Measurements from ENCODE around the gene PPP1R9A. TPM values are rescaled to one million over a fixed set of nuclear protein-coding genes. Genes with fewer than 3 reads are reported as not detected.

Gene PPP1R9A
- total RNA-seq, 3 donors from 2014 or later = 0.08 to 0.35 (median 0.16) TPM

DNA sequence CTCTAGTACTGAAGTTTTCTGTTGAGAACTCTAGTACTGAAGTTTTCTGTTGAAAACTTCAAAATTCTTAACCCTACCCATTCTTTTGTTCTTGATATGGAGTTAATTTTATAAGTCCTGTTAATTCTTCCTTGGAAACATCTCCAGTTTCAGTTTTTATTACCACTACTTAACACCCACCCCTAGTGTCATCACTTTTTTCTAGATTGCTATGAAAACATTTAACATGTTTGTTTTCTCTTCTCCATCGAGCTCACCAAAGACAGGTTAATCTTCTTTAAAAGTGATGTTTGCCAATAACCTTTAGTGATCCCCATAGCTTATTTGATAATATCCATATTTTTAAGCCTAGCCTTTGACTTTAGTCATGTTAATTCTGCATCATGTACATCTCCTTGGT, 147.9 kb downstream of the PPP1R9A start:
- no peak for ATAC-seq
- no peak for DNase-seq
- no peaks in the 10 kb centered on the region for H3K27me3 Mint-ChIP-seq (ENCODE audit: low read depth)
- no peaks in the 10 kb centered on the region for H3K9me3 Mint-ChIP-seq
- H3K4me3 Mint-ChIP-seq = no peak overlapping the region
- H3K4me1 Mint-ChIP-seq (ENCODE audit: low read depth) = no peaks in the 10 kb centered on the region
- no peaks in the 10 kb centered on the region for H3K36me3 Mint-ChIP-seq (ENCODE audit: insufficient read depth)

DNA sequence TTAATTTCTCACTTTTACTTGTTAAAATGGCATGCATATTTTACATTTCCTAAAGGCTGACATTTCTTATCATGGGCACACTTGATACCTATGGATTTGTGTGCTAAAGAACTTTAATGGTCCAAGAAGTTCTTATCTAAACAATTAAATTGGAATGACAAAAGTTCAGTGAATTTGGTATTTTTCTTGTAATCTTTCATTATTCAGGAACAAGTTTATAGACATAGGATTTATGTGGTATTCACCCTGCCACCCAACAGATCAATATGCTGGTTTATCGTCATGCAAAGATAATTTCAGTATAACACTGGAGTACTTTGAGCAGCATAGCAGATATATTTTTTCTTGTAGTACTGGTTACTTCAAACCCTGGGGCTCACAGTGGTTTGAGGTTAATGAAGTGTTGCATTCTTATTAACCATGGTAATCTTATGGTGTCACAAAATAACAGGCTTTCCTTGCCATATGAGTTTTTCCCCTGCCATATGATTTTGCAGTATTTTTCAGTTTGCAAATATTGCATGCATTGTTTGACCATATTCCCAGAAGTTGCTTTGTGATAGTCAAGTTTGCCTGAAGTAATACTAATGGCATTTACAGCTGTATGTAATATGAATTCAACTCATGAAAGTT, 148.8 kb downstream of the PPP1R9A start:
- H3K9me3 Mint-ChIP-seq = no peaks in the 10 kb centered on the region
- ATAC-seq (no peak), DNase-seq (no peak)
- H3K27me3 Mint-ChIP-seq (ENCODE audit: low read depth) = no peaks in the 10 kb centered on the region
- H3K4me3 Mint-ChIP-seq = no peak overlapping the region
- no peaks in the 10 kb centered on the region for H3K36me3 Mint-ChIP-seq (ENCODE audit: insufficient read depth)
- no peaks in the 10 kb centered on the region for H3K4me1 Mint-ChIP-seq (ENCODE audit: low read depth)

GRCh38 chr7:95056901-95057300, 149.5 kb downstream of the PPP1R9A start:
- DNase-seq (no peak), ATAC-seq (no peak)
- Mint-ChIP-seq H3K9me3 (no peaks in the 10 kb centered on the region), H3K36me3 (ENCODE audit: insufficient read depth) (no peaks in the 10 kb centered on the region), H3K4me3 (no peak overlapping the region), H3K27me3 (ENCODE audit: low read depth) (no peaks in the 10 kb centered on the region), H3K4me1 (ENCODE audit: low read depth) (no peaks in the 10 kb centered on the region)

- DNase-seq (no peak), ATAC-seq (no peak)
- no peak overlapping the region for H3K4me3 Mint-ChIP-seq
- no peaks in the 10 kb centered on the region for H3K4me1 Mint-ChIP-seq (ENCODE audit: low read depth)
- H3K36me3 Mint-ChIP-seq (ENCODE audit: insufficient read depth) = no peaks in the 10 kb centered on the region
- H3K9me3 Mint-ChIP-seq = no peaks in the 10 kb centered on the region
- no peaks in the 10 kb centered on the region for H3K27me3 Mint-ChIP-seq (ENCODE audit: low read depth)
Measured at GRCh38 chr7:95059842-95060313, 152.5 kb downstream of the PPP1R9A start.

- H3K9me3 Mint-ChIP-seq = no peaks in the 10 kb centered on the region
- no peaks in the 10 kb centered on the region for H3K27me3 Mint-ChIP-seq (ENCODE audit: low read depth)
- no peaks in the 10 kb centered on the region for H3K4me1 Mint-ChIP-seq (ENCODE audit: low read depth)
Measured at GRCh38 chr7:95062901-95063300, 155.5 kb downstream of the PPP1R9A start.

DNA sequence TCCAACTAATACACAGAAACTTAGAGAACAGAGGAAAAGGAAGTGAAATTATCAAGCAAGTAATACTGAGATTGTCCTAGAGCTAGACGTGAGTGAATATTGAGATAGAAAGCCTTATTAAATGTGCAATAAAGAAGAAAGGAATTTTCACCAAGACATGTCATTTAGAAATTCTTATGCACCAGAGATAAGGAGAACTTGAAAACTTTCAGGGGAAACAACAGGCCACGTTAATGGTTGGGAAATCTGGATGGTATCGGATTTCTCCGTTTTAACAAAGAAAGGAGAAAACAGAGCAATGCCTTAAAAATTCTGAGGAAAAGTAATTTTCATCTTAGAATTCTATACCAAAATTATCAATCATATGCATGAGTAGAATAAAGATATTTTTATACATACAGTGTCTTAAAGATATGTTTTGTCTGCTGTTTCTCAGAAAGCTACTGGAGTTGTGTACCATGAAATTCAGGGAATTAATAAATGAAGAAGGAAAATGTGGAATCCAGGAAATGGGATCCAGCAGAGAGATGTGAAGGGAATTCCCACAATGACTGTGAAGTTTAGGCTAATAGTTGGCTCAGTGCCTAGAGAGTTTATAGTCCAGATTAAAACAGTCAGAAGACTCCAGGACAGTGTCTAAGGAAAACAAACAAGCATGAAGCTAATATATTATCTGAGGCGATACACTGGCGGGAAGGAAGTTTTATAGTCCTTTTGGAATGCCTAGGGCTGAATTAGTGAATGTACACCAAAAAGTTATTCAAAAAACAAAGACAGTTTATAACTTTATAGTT, 159.5 kb downstream of the PPP1R9A start:
- Mint-ChIP-seq H3K9me3 (no peaks in the 10 kb centered on the region), H3K36me3 (ENCODE audit: insufficient read depth) (no peaks in the 10 kb centered on the region), H3K4me1 (ENCODE audit: low read depth) (no peaks in the 10 kb centered on the region), H3K4me3 (no peak overlapping the region), H3K27me3 (ENCODE audit: low read depth) (no peaks in the 10 kb centered on the region)
- ATAC-seq = no peak
- DNase-seq = no peak

More at GRCh38 chr7:95062901-95063300, 155.5 kb downstream of the PPP1R9A start:
- Mint-ChIP-seq H3K4me3 (no peak overlapping the region), H3K36me3 (ENCODE audit: insufficient read depth) (no peaks in the 10 kb centered on the region)
- ATAC-seq (no peak), DNase-seq (no peak)

- Mint-ChIP-seq H3K27me3 (ENCODE audit: low read depth) (no peaks in the 10 kb centered on the region), H3K4me1 (ENCODE audit: low read depth) (no peaks in the 10 kb centered on the region), H3K9me3 (no peaks in the 10 kb centered on the region), H3K36me3 (ENCODE audit: insufficient read depth) (no peaks in the 10 kb centered on the region), H3K4me3 (no peak overlapping the region)
- ATAC-seq (no peak), DNase-seq (no peak)
Measured at GRCh38 chr7:95088536-95089215, 181.3 kb downstream of the PPP1R9A start.

DNA sequence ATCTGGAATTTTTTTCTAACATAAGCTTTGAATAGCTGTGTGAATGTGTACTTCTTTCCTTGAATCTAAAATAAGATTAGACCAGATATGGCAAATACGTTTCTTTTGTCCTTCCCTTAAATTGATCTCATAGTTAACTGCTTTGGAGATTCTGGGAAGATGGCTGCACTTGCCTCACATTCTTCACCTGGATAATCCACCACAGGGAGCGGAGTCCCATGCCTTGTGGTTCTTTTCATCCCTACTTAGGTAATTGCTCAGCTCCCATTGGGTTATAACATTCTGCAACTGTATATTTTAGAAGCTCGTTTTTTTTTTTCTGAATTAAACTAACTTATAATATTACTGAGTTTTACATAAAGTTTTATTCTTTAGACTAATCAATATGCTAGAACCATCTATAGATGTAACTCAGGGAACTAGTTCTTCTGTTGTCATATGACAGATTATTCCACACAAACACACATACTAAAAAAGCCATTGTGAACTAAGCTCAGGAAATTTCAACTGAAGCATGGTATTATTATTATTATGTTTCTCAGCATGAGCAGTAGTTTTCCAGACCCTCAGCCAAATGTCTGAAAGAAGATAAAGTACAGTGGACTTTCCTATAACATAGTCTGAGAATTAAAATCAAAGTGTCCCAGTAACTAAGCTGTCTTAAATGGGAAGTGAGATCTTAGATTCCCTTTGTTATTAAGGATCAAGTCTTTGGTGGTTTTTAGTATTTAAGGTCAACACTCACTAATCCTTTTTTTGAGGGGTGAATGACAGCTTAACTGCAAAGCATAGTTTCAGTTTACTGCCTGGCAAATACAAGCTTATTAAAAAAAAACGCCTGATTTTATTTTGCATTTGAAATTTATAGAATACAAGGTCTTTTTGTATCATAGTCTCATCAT, 182.3 kb downstream of the PPP1R9A start:
- Mint-ChIP-seq H3K27me3 (ENCODE audit: low read depth) (peaks cover 2% of the 10 kb centered on the region), H3K9me3 (no peaks in the 10 kb centered on the region), H3K4me3 (no peak overlapping the region), H3K36me3 (ENCODE audit: insufficient read depth) (no peaks in the 10 kb centered on the region), H3K4me1 (ENCODE audit: low read depth) (no peaks in the 10 kb centered on the region)
- DNase-seq (no peak), ATAC-seq (no peak)

DNA sequence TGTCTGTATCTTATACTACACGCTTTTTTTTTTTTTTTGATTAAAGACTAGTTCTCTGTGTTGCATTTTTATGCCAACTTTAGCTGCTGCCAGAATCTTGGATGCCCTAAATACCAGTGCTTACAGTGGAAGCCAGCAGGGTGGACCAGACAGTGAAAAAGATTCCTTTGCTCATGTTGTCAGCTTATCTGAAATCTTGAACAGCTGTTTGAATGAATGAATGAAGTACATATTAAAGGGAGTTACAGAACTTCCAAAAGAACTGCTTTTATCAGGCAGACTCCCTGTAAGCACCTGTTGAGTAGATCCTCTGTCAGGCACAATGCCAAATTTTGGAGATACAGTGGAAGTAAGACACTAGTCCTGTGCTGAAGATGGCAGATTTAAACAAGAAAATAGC, 184.9 kb downstream of the PPP1R9A start:
- H3K27me3 Mint-ChIP-seq (ENCODE audit: low read depth) = peaks cover 2% of the 10 kb centered on the region
- H3K4me1 Mint-ChIP-seq (ENCODE audit: low read depth) = no peaks in the 10 kb centered on the region

GRCh38 chr7:95095259-95095965, 188.0 kb downstream of the PPP1R9A start:
- no peaks in the 10 kb centered on the region for H3K9me3 Mint-ChIP-seq
- DNase-seq = no peak
- peaks cover 2% of the 10 kb centered on the region for H3K27me3 Mint-ChIP-seq (ENCODE audit: low read depth)
- no peaks in the 10 kb centered on the region for H3K4me1 Mint-ChIP-seq (ENCODE audit: low read depth)
- no peak for ATAC-seq
- no peak overlapping the region for H3K4me3 Mint-ChIP-seq
- no peaks in the 10 kb centered on the region for H3K36me3 Mint-ChIP-seq (ENCODE audit: insufficient read depth)

More for the DNA sequence above, 184.9 kb downstream of the PPP1R9A start:
- no peaks in the 10 kb centered on the region for H3K9me3 Mint-ChIP-seq
- ATAC-seq = no peak
- no peaks in the 10 kb centered on the region for H3K36me3 Mint-ChIP-seq (ENCODE audit: insufficient read depth)
- H3K4me3 Mint-ChIP-seq = no peak overlapping the region
- no peak for DNase-seq

DNA sequence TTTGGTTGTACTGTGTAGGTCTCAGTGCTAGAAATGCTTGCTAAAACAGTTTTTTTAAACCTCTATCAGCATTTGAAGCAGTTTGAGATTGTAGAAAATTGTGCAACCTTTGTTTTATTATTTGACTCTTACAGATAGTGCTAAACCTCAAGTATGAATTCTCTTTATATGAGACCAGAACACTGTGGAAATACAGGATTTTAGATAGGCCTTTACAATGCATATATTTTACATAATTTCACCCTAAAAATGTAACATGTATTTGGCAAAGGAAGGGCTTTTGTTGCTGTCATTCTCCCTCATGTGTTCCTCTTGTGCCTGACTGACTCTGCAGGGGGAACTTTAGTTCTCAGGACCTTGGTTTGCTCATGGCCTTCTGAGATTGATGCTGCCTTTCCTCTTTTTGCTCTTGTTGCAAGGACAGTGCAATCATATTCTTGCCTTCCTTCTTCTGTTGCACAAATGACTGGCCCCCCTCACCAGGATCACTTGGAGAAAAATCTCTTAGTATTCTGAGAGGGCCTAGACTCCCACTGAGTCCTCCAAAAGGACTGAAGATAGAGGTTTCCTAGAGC, 188.7 kb downstream of the PPP1R9A start:
- no peak overlapping the region for H3K4me3 Mint-ChIP-seq
- H3K27me3 Mint-ChIP-seq (ENCODE audit: low read depth) = peaks cover 2% of the 10 kb centered on the region
- H3K36me3 Mint-ChIP-seq (ENCODE audit: insufficient read depth) = no peaks in the 10 kb centered on the region
- DNase-seq = no peak
- H3K9me3 Mint-ChIP-seq = no peaks in the 10 kb centered on the region
- ATAC-seq = no peak
- H3K4me1 Mint-ChIP-seq (ENCODE audit: low read depth) = no peaks in the 10 kb centered on the region

GRCh38 chr7:95097291-95097690, 189.9 kb downstream of the PPP1R9A start:
- H3K4me3 Mint-ChIP-seq = no peak overlapping the region
- peaks cover 2% of the 10 kb centered on the region for H3K27me3 Mint-ChIP-seq (ENCODE audit: low read depth)
- DNase-seq (no peak), ATAC-seq (no peak)
- H3K36me3 Mint-ChIP-seq (ENCODE audit: insufficient read depth) = no peaks in the 10 kb centered on the region
- H3K9me3 Mint-ChIP-seq = no peaks in the 10 kb centered on the region
- no peaks in the 10 kb centered on the region for H3K4me1 Mint-ChIP-seq (ENCODE audit: low read depth)

DNA sequence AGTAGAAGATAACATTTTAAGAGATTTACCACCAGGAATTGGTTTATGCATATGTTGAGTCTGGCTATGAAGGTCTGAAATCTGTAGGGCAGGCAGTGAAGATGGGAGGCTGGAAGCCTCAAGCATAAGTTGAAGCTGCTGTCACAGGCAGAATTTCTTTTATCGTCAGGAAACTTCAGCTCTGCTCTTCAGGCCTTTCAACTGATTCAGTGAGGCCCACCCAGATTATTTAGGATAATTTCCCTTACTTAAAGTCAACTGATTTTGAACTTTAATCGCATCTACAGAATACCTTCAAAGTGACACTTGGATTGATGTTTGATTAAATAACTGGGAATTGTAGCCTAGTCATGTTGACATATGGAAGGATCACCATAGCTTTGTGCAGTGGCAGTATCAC, 190.5 kb downstream of the PPP1R9A start:
- no peak for DNase-seq
- Mint-ChIP-seq H3K4me1 (ENCODE audit: low read depth) (no peaks in the 10 kb centered on the region), H3K27me3 (ENCODE audit: low read depth) (peaks cover 2% of the 10 kb centered on the region), H3K36me3 (ENCODE audit: insufficient read depth) (no peaks in the 10 kb centered on the region), H3K4me3 (no peak overlapping the region), H3K9me3 (no peaks in the 10 kb centered on the region)
- no peak for ATAC-seq
